Endothelial cell of hepatic sinusoid (primary cell): Measurements from ENCODE around the gene ACVRL1.

Experiments
- in situ Hi-C: cut with HindIII; loops from 2 replicates; pipeline ENCODE4 v1.10.0; 2017; ENCODE audit warnings: low sequenced_read_pairs

The ACVRL1 gene

DNA sequence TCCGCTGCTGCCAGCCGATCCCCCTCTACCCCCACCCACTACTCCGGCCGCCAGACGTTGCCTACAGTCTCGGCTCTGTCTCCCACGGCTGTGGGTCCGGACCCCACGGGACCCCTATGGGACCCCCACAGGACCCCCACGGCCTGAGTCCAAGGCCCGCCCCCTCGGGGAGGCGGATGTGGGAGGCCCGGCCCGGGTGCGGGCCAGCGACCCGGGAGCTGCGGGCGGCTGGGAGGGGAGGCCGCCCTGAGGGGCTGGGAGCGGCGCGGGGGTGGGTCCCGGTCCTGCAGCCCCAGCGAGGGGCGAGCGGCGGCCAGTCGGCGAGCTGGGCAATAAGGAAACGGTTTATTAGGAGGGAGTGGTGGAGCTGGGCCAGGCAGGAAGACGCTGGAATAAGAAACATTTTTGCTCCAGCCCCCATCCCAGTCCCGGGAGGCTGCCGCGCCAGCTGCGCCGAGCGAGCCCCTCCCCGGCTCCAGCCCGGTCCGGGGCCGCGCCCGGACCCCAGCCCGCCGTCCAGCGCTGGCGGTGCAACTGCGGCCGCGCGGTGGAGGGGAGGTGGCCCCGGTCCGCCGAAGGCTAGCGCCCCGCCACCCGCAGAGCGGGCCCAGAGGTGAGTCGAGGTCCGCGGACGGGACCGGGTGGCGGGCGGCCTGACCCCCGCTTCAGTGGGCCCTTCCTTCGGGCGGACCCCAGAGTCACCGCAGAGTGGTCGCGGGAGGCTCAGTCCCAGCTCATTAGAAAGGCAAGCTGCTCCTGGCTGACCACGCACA, at the start of gene ACVRL1:
Gene ACVRL1 (plus strand): TSS at position 422 of the 773 bp plus-strand sequence. CDS start 4,971 bp downstream, outside the sequence.
- in situ Hi-C loops: no loop called here

- in situ Hi-C loops: no loop called here
These were observed 46.3 kb upstream of the ACVRL1 start for GRCh38 chr12:51860986-51861385.

DNA sequence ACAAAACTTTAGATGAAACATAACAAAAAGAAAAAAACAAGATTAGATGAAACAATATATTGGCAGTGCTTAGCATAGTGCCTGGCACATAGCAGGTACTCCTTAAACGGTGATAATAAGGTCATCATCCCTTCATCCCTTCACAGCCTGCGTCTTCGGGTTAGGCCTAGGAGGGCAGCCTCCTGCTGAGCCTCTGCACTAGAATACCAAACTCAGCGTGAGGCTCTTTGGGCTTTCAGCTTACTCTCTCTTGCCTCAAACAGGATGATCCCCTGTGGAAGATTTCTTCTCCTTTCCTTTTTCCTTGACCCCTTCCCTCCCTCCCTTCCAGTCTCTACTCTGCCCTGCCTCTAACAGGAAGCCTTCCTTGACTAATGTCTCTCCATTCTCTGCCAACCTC, 44.4 kb upstream of the ACVRL1 start:
- in situ Hi-C loops: no loop called here

DNA sequence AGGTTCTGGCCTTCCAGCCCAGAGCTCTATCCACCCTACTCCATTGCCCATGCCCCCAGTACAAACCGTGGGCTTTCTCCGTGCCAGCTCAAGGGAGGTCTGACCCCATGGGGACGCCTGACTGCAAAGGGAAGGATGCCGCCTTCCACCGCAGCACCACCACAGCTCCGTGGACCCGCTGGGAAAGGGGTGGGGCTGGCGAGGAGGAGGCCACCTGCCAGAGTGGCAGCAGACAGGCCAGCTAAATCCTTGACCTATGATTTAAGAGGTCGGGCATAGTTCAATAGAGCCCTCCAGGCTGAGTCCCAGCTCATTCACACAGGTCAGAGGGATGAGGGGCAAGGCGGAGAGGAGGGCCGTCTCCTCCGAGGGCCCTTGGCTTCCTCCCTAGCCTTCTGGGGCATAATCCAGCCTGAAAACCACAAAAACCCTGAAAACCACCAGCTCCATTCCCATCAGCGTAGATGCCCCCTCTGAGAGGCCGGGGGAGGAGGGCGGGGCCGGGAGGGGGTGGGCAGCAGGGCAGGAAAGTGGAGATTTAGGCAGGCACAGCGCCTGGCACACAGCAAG, 43.9 kb upstream of the ACVRL1 start:
- in situ Hi-C loops: no loop called here

DNA sequence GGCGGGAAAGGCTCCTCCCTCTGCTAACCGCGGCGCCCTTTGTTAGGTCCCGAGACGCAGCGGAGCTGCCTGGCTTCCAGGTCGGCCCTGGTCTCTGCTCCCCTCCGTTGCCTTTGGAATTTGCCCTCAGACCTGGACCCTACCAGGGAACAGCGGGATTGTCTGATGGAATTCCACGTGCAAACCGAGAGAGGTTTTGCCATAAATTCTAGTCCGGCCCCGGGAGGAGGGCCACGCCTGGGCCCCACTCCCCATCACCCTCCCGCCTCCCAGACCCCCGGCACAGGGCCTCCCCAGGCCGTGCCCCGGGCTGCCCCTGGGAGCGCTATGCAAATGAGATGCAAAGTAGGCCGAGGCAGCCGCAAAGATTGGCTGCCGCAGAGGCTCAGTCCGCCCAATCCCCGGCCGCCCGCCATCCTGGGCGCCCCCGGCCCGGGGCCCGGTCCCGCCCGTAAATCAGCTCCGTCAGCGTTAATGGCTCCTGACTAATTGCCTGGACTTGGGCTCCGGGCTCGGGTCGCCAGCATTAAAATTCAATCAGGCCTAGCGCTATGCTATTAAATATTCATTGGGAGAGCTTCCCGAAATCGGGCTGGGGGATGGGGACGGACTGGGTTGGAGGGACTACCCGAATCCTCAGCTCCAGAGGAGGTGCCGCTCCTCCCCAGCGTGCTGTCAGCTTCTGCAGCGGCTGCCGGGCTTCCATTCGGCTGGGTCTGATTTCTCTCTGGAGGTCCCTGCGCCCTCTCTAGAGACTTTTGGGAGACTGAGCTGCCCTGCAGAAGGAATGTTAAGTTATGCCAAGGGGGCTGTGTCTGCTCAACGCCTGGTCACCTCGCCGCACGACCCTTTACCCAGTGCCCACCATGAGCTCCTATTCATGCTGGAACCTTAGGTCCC, 43.1 kb upstream of the ACVRL1 start:
- in situ Hi-C loops: no loop called here

DNA sequence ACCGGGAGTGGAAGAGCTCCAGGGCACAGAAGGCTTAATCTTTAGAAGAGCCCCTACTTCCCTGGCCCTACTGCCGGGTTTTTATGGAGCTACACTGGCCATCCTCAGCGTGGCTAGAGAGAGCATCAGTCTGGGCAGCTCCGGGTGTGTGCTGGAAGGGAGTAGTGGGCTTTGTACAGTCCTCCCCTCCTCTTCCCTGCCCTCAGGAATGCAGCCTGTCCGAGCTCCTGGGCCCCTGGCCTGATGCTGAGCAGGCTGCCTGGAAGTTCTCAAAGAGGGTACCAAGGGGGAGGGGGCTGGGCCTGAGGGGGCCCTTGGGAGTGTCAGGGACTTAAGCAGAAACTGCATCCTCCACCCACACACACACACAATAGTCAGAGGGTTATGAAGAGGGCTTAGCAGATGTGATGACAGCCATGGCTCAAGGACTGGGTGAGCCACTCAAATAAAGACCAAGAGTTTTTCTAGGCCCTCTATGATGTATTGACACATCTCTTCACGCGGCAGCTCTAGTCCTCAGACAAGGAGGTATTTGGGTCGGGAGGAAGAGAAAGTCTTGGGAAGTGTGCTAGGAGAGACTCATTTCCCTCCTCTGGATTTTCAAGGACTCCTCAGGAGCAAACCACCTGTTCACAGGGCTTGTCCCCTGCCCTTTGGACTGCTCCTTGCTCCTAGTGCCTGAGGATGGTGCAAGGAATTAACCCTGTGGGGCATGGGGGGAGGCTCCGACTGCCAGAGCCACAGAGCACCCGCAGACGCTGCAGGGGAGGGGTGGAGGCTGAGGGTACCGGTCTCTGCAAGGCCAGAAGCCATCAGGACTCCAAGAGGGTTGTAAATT, 42.3 kb upstream of the ACVRL1 start:
- in situ Hi-C loops: no loop called here

GRCh38 chr12:51865757-51866270, 41.5 kb upstream of the ACVRL1 start:
- in situ Hi-C loops: no loop called here

DNA sequence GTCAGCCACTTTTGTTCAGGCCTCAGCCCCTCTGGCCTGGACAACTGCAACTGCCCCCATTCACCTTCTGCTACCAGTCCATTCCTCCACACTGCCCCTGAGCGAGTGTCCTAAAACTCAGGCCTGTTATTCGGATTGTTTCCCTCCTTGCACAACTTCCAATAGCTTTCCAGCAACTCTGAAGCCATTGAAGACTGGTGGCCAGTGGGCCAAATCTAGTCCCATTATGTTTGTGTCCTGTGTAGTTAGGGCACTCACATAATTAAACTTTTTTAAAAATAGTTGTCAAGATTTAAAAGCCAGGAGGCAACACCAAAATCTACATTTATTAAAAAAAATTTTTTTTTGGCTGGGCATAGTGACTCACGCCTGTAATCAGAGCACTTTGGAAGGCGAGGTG, 41.0 kb upstream of the ACVRL1 start:
- in situ Hi-C loops: no loop called here

DNA sequence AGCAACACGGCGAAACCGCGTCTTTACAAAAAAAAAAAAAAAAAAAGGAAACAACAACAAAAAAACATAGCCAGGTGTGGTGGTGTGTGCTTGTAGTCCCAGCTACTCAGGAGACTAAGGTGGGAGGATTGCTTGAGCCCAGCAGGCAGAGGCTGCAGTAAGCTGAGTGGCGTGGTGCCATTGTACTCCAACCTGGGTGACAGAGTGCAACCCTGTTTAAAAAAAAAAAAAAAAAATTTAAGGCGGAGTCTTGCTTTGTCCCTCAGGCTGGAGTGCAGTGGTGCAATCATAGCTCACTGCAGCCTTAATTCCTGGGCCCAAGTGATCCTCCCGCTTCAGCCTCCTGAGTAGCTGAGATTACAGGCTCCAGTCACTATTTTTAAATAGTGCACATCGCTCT, 40.5 kb upstream of the ACVRL1 start:
- in situ Hi-C loops: no loop called here

- in situ Hi-C loops: no loop called here
These were observed 39.9 kb upstream of the ACVRL1 start for GRCh38 chr12:51867371-51867770.

DNA sequence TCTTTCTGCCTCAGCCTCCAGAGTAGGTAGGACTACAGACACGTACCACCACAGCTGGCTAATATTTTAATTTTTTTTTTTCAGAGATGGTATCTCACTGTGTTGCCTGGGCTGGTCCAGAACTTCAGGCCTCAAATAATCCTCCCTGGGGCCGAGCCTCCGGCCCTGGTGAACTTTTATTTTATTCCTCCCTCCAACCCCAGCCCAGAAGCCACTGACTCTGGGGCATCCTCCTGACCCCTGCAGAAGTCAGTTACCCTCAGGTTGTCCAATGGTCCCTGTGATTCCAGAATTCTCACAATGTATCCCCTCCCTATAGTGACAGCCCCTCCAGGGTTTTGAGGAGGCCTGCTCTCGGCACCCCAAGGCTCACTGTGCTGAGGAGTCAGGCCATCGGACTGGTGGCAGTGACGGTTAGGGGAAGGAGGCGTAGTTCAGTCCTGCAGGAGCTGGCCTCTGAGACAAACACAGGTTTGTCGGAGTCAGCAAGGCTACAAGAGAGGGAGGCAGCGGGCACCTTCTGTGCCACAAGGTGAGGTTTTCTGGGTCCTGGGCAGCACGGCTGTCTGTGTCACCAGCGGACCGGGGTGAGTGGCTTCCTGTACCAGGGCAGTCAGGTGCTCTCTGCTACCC, 39.4 kb upstream of the ACVRL1 start:
- in situ Hi-C loops: no loop called here

DNA sequence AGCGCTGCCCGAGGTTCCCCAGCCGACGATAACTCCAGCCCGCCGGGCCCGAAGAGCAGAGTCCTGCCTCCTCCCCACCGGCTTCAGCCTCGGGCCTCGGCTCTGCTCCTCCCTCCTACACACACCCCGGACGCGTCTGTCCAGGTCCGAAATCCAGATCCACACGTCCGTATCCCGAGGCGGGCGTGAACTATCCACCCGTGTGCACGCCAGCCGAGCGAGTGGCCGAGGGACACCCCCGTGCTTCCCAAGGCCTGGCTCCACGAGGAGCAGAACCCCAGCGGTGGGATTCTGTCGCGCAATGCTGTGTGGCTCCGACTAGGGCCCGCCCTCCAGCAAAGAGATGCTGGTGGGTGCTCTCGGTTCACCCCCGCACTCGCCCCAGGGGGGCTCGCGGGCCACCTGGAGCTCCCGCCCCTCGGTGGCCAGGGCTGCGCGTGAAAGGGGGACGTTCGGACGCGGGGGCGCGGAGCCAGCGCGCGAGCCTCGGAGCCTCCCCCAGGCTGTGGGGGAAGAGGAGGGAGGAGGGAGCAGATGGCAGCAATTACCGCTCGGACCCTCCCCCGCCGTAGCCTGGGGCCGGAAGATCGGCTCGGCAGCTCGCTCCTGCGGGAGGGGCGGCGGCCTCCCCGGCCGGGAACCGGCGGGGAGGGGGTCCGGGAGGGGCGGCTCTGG, 38.3 kb upstream of the ACVRL1 start:
- in situ Hi-C loops: no loop called here

- in situ Hi-C loops: no loop called here
These were observed 37.8 kb upstream of the ACVRL1 start for GRCh38 chr12:51869496-51869865.

GRCh38 chr12:51869931-51870330, 37.4 kb upstream of the ACVRL1 start:
- in situ Hi-C loops: no loop called here

DNA sequence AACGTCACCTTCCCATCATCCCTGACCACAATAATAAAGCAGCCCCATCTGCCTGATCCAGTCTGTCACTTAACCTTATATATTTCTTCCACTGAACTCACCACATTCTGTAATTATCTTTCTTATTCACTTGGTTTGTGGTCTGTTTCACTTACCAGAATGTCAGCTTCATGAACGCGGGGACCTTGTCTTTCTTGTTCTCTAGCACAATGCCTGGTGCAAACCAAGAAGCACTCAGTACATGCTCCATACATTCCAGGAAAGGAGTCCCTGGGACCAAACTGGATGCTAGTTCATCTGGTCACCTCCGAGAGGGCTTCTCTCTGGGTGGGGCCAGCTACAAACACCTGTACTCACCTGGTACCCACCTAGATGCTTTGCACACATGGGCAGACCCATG, 36.8 kb upstream of the ACVRL1 start:
- in situ Hi-C loops: no loop called here

GRCh38 chr12:51871126-51871525, 36.2 kb upstream of the ACVRL1 start:
- in situ Hi-C loops: no loop called here

- in situ Hi-C loops: no loop called here
These were observed 35.2 kb upstream of the ACVRL1 start for GRCh38 chr12:51871918-51872688.

- in situ Hi-C loops: no loop called here
These were observed 34.7 kb upstream of the ACVRL1 start for GRCh38 chr12:51872689-51872981.
